Heart left ventricle (tissue), 16 donors: ENCODE data around the gene SRPRB. TPM values are rescaled to one million over a fixed set of nuclear protein-coding genes. Genes with fewer than 3 reads are reported as not detected.

ENCODE experiments used
- ATAC-seq, 4 donors: fragments of 200-7000 bp; cut with Tn5 transposase; one replicate each; pipeline ENCODE4 v1.9.1; 2020 to 2022; ENCODE audit warnings: moderate library complexity in 4 of 4, mild to moderate bottlenecking in 3 of 4, moderate number of reproducible peaks in 1 of 4
- DNase-seq, 5 donors: peaks; one replicate each; pipeline ENCODE4 v3.0.0-alpha.2; 2020
- H3K27ac ChIP-seq, 12 donors: fragments of 200-600 bp; sonication (generic) in 4 of 12; one replicate each; pipeline versions ENCODE4 v1.5.0 to v1.8.0; 2016 to 2022; ENCODE audit warnings: mild to moderate bottlenecking in 2 of 12
- H3K27me3 ChIP-seq, 9 donors: fragments of 200-600 bp; sonication (generic) in 2 of 9; one replicate each; pipeline versions ENCODE4 v1.5.1 to v1.8.0; 2016 to 2022; ENCODE audit warnings: mild to moderate bottlenecking in 3 of 9
- H3K36me3 ChIP-seq, 9 donors: fragments of 200-600 bp; sonication (generic) in 2 of 9; one replicate each; pipeline versions ENCODE4 v1.5.0 to v1.8.0; 2018 to 2022; ENCODE audit warnings: mild to moderate bottlenecking in 2 of 9
- H3K4me1 ChIP-seq, 12 donors: fragments of 200-600 bp; sonication (generic) in 4 of 12; one replicate each; pipeline versions ENCODE4 v1.5.0 to v1.8.0; 2016 to 2022; ENCODE audit warnings: mild to moderate bottlenecking in 3 of 12
- H3K4me3 ChIP-seq, 12 donors: fragments of 200-600 bp; sonication (generic) in 4 of 12; one replicate each; pipeline versions ENCODE4 v1.5.0 to v1.8.0; 2017 to 2022; ENCODE audit warnings: mild to moderate bottlenecking in 9 of 12, moderate library complexity in 4 of 12
- H3K9me3 ChIP-seq, 12 donors: fragments of 200-600 bp; sonication (generic) in 4 of 12; one replicate each; pipeline versions ENCODE4 v1.5.0 to v1.8.0; 2016 to 2022; ENCODE audit warnings: mild to moderate bottlenecking in 1 of 12
- POLR2A ChIP-seq, 2 donors: fragments of 450-650 bp; IDR thresholded peaks; one replicate each; pipeline ENCODE4 v1.6.1; 2017; ENCODE audit warnings: antibody characterized with exemption in 2 of 2, mild to moderate bottlenecking in 2 of 2, moderate library complexity in 2 of 2
- WGBS, 4 donors: extraction: QIAGEN DNeasy Blood & Tissue Kit in 2 of 4; methylation state at CpG; one replicate each; pipeline versions ENCODE4 v1.1.5 to v1.1.7; 2013 to 2018; 5-methylcytosine and 5-hydroxymethylcytosine counted together
- intact Hi-C, 10 donors: fragments of 100-400 bp; cut with DNase I; formaldehyde crosslinking; loops; one replicate each; pipeline versions ENCODE4 v1.11.1 to v1.14.2; 2022
- polyA plus RNA-seq, 2 donors: library from polyadenylated mRNA; stranded (reverse); fragments of 200-250 nt; gene quantifications; one replicate each; pipeline ENCODE4 v1.2.3, GENCODE V29; 2013
- total RNA-seq, 9 donors: library from RNA; depleted of rRNA in 2 of 9; stranded (reverse); fragments of >200 nt in 2 of 9; fragmentation: NEBNext Ultra II Directional in 3 of 9; extraction: Animal tissue kit (Norgen Biotek cat#: 25700) in 3 of 9; gene quantifications; one replicate each; pipeline versions ENCODE4 v1.1.0 to v1.2.4, GENCODE V29; 2016 to 2023
- TF ChIP-seq, protein P1 (sequence below), 12 donors: fragments of 200-600 bp; sonication (generic) in 4 of 12; IDR thresholded peaks; one replicate each; pipeline versions ENCODE4 v1.5.0 to v1.8.0; 2018 to 2022; ENCODE audit warnings: antibody characterized with exemption in 12 of 12, mild to moderate bottlenecking in 5 of 12
- donor health status: ischemic (EF 13 %, LVEDD 7.1; RV severe dilation, severe dysfunction).
- donor health status: healthy with polysubstance abuse.
- donor health status: DM: no; HTN: yes; CAD: no.
- donor health status: DM: no; HTN: no; CAD: no.
- donor health status: ischemic (EF 25% LVEDD 6.9; RV normal size, moderate dysfunction).
- donor health status: ischemic (EF 25% LVEDD 5.7; RV mildly dilated, moderate dysfunction).
- donor health status: healthy.
- donor health status: DM: yes; HTN: yes; CAD: no.
- donor health status: ischemic (EF 35%, LVEDD 5.7; RV mildly dilated, moderate dysfunction).
- donor health status: nonischemic (EF 11% LVEDD 7.7; RV severe dilation, severe dysfunction).
- donor health status: DM: yes; HTN: yes; CAD: no.
- donor health status: PGD.
- donor health status: ischemic (EF 29% LVEDD 5.4; RV normal size, mild dysfunction).
- donor health status: nonischemic (EF 23%, LVEDD 6.1; RV moderate dilation, normal function).

The SRPRB gene
- total and polyA plus RNA-seq, 11 donors = 13.3 to 55.0 (median 24.9) TPM

DNA sequence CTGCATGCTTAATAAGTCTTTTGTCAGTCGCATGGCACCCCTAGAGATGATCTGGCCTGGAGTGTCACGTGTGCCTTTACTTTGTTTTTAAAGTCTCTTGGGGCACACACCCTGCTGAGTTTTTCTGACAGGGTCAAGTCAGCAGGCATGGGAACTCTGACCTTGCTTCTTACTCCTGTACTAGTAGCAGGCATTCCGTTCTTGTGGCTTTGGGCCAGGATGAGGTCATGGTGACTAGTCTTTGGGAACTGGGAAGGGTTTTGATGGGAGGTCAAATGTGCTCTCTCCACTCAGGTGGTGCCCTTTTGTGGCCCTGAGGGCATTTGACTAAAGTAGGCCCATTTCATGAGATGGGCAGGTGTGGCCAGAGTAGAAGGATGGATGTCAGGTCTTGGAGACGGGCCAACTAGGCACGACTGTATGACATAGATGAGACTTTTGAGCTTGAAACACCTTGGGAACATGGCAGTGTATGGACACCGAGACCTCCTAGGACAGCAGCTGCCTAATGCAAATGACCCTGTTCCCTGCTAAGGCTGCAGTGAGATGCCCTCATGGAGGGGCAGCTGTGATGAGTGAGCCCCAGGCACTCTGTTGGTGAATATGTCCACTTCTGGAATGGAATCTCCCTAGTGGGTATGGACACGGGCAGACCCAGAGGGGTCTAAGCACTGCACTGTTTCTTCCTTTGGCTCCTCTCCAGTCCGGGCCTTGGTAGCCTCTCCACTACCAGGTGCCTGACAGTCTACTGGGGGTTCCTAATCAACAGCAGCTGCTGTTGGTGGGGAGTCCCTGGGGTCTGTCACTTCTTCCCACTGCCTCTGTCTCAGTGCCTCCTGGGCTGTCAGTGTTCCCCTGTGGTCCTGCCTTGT is 16.4 kb downstream of the SRPRB start:
- Histone ChIP-seq H3K4me1 (peaks cover 0 to 11% (median 4%) of the 10 kb centered on the region in 12 donors), H3K36me3 (peaks cover 0 to 74% (median 55%) of the 10 kb centered on the region in 9 donors), H3K27me3 (no peaks in the 10 kb centered on the region), H3K9me3 (no peaks in the 10 kb centered on the region), H3K4me3 (no peak overlapping the region), H3K27ac (peak overlapping the region in 2 of 12 donors; percentile 2 to 23)
- intact Hi-C loops = loop anchor here in 6 of 10 donors (2.0 to 10.0 kb wide), 5 partner anchors 73 to 393 kb away; partner anchors contain the start of gene RAB6B (in 4 of the 6)
- WGBS, 4 donors = 69 to 84% (median 75%) methylated on average over 7 to 8 of the region's 8 CpGs
- peak in 3 of 4 donors; percentile 44 to 80 (median 48) for ATAC-seq
- peak in 4 of 5 donors; percentile 71 to 89 (median 78) for DNase-seq
- no peak for TF ChIP-seq POLR2A (IDR thresholded peaks at IDR 0.05)
- TF ChIP-seq, protein P1, sequence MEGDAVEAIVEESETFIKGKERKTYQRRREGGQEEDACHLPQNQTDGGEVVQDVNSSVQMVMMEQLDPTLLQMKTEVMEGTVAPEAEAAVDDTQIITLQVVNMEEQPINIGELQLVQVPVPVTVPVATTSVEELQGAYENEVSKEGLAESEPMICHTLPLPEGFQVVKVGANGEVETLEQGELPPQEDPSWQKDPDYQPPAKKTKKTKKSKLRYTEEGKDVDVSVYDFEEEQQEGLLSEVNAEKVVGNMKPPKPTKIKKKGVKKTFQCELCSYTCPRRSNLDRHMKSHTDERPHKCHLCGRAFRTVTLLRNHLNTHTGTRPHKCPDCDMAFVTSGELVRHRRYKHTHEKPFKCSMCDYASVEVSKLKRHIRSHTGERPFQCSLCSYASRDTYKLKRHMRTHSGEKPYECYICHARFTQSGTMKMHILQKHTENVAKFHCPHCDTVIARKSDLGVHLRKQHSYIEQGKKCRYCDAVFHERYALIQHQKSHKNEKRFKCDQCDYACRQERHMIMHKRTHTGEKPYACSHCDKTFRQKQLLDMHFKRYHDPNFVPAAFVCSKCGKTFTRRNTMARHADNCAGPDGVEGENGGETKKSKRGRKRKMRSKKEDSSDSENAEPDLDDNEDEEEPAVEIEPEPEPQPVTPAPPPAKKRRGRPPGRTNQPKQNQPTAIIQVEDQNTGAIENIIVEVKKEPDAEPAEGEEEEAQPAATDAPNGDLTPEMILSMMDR (IDR thresholded peaks at IDR 0.05) = peak in 6 of 12 donors; percentile 11 to 61 (median 32)

DNA sequence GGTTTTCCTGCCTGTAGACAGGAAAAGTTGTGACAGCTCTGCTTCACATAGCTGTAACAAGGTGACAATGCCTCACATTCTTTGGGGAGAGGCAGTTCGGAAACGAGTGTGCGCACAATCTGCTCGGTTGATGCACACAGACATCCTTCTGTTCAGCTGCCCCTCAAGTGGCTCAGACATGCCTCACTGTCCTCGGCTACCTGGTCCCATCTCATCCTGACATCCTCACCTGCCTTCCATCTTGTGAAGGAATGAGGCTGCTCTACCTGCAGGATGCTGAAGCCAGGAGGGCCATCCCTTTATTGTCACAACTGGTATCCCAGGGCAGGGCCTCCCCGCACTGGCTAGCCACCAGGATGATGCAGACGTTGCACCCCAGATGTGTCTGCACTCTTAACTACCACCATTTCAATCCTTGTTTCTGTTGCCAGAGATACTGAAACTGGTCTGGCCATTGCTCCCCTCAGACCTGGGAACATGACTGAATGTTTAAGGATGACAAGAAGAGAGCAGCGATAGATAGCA is 19.4 kb downstream of the SRPRB start:
- no peak for TF ChIP-seq POLR2A (IDR thresholded peaks at IDR 0.05)
- TF ChIP-seq, protein P1 (IDR thresholded peaks at IDR 0.05) = no peak
- H3K27ac ChIP-seq = no peak overlapping the region
- no peaks in the 10 kb centered on the region for H3K27me3 ChIP-seq
- intact Hi-C loops = loop anchor here in 3 of 10 donors (5.0 to 10.0 kb wide), 3 partner anchors 70 to 390 kb away; partner anchors contain the start of gene RAB6B (in 3 of the 3)
- DNase-seq = no peak
- WGBS, 4 donors = 81 to 90% (median 87%) methylated on average over 8 of the region's 8 CpGs
- H3K4me1 ChIP-seq = peaks cover 0 to 26% (median 11%) of the 10 kb centered on the region in 12 donors
- no peak overlapping the region for H3K4me3 ChIP-seq
- no peaks in the 10 kb centered on the region for H3K9me3 ChIP-seq
- H3K36me3 ChIP-seq = peaks cover 0 to 51% (median 35%) of the 10 kb centered on the region in 9 donors
- ATAC-seq = no peak

DNA sequence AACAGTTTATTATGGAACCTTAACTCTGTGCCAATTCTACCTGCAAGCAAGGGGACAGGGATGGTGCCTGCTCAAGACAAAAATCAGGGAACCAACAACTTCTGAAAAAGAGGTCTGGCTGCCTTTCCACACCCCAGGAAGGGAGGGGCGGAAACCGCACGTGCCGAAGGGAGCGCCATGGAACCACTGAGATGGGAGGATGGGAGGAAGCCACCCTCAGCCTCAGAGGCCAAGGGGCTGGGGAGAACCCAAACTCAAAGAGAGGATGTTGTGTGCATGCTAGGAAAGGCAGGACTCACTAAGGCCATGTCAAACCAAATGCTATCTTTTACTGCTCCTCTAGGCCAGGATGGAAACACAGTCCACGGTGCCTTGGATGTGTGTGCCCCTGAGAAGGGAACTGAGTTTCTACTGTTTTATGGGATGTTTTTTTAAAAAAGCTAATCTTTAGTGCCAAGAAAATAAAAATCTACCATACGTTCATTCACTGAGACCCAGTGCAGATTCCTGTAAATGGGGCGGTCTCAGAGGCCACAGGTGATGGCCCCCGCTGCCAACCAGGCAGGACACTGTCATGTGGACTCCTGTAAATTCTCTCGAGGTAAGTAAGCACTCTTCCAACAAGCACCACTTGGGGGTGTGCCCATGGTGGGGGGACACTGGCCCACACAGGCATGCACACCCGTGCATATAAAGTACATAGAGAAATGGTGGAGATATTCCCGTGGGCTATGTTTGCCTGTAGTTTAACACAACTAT is 20.5 kb downstream of the SRPRB start:
- Histone ChIP-seq H3K27me3 (no peaks in the 10 kb centered on the region), H3K9me3 (no peaks in the 10 kb centered on the region), H3K36me3 (peaks cover 0 to 39% (median 23%) of the 10 kb centered on the region in 9 donors), H3K27ac (no peak overlapping the region), H3K4me3 (no peak overlapping the region), H3K4me1 (peaks cover 0 to 35% (median 13%) of the 10 kb centered on the region in 12 donors)
- ATAC-seq (no peak), DNase-seq (no peak)
- 86 to 91% (median 88%) methylated on average over 12 of the region's 12 CpGs for WGBS, 4 donors
- TF ChIP-seq, protein P1 (IDR thresholded peaks at IDR 0.05) = no peak
- TF ChIP-seq POLR2A (IDR thresholded peaks at IDR 0.05) = no peak
- intact Hi-C loops = loop anchor here in 1 of 10 donors (10.0 kb wide), 2 partner anchors 69 to 389 kb away; partner anchors contain the start of gene RAB6B
